Cardiac fibroblast (primary cell): ENCODE data around the gene NFATC1.

Source experiments
- DNase-seq, 2 donors: peaks; one replicate each; pipeline versions ENCODE4 v3.0.0 to v3.0.0-alpha.2; 2010; ENCODE audit warnings: low read depth in 2 of 2
- H3K4me3 ChIP-seq, 2 donors: replicated peaks in 1 of 2; 1 replicate in 1 of 2; 2 replicates in 1 of 2; pipeline ENCODE4 v1.5.1; 2011; ENCODE audit warnings: low read depth in 2 of 2, low read length in 2 of 2, mild to moderate bottlenecking in 2 of 2, moderate library complexity in 1 of 2
- TF ChIP-seq, protein P1 (sequence below): IDR thresholded peaks from one replicate; pipeline ENCODE4 v1.5.1; 2011; ENCODE audit warnings: low read depth, mild to moderate bottlenecking, low read length, inconsistent platforms

The NFATC1 gene

DNA sequence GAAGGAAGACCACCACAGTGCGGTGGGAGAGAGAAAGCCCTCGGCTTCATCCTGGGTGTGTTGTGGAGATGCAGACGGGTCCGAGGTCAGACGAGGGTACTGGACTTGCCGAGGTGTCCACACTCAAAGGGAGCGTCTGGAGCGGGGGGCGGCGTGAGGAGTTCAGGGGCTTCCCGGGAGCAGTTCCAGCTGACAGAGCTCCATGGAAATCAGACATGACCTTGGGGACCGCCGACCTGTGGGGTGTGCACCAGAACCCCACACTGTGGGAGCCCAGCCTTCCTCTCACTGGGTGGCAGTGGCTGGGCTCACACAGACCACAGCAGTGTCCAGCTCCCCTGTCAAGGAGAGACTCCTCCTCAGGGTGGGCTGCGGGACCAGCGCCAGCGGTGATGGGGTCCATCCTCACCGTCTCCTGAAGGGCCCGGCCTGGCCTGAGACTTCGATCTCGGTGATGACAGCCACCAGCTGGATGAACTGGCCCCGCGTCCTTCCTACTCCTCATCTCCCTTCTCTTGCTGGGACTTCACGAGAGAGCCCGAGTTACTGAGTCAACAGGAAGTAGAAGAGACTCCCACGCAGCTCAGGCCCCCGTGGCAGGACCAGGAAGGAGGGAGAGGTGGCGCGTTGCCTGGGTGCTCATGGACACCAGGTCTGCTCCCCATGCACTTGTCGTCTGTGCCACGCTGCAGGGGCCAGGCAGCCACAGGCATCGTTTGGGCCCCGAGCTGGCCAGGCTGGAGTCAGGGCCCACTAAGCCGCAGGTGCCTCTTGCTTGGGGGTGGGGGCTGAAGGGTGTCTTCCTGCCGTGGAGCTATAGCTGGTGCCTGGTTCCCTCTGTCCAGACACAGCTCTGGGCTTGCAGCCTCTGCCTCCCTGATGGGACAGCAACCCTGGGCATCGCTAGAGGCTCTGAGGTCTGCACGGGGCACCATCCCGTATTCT, 182.0 kb downstream of the NFATC1 start:
- TF ChIP-seq, protein P1, sequence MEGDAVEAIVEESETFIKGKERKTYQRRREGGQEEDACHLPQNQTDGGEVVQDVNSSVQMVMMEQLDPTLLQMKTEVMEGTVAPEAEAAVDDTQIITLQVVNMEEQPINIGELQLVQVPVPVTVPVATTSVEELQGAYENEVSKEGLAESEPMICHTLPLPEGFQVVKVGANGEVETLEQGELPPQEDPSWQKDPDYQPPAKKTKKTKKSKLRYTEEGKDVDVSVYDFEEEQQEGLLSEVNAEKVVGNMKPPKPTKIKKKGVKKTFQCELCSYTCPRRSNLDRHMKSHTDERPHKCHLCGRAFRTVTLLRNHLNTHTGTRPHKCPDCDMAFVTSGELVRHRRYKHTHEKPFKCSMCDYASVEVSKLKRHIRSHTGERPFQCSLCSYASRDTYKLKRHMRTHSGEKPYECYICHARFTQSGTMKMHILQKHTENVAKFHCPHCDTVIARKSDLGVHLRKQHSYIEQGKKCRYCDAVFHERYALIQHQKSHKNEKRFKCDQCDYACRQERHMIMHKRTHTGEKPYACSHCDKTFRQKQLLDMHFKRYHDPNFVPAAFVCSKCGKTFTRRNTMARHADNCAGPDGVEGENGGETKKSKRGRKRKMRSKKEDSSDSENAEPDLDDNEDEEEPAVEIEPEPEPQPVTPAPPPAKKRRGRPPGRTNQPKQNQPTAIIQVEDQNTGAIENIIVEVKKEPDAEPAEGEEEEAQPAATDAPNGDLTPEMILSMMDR: no peak
- no peak overlapping the region for H3K4me3 ChIP-seq
- DNase-seq: peak; percentile 71 to 74

DNA sequence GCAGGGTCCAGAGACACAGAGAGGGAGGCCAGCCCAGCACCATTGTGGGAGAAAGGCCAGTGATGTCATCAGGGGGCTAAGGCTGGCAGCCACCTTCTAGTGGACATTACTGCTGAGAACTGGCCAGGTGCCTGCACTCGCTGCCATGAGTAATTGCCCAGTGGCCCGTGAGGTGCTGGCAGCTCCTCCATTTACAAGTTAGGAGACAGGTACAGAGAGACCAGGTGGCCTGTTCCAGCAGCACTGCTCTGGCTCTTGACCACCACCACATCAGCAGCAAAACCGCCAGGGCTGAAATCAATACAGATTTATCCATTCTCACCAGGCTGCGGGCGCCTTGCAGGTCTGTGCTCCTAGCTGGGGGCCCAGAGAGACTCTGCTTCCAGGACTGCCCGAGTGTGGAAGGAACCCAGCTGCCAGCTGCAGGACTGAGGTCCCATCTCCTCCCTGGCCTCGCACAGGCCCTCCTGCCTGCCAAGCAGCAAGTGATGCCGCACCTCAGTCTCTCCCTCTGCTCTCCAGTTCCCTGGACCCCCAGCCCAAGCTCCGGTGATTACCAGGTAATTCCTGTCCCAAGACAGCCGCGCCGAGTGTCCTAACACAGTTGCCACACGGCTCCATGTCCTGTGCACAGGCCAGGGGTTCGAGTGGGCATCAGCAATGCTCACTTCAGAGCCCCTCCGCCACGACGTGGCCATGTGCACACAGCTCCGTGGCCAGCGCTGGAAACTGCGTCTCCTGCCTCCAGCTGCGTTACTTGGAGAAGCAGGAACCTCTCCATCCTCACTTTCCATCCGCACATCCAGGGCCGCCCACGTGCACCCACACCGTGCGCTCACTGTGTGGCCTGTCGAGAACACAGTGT, 182.9 kb downstream of the NFATC1 start:
- TF ChIP-seq, protein P1: no peak
- no peak for DNase-seq
- H3K4me3 ChIP-seq: no peak overlapping the region
